ENCODE data around the gene TRPV3.

TRPV3 gene

GRCh38 chr17:3603870-3604259 lies 46.3 kb upstream of the TRPV3 start:
- CTCF ChIA-PET = interaction anchor here (0.6 to 1.7 kb wide), 4 partner anchors 9 to 64 kb away, joined by 3 to 5 read pairs (median 4); partner anchors contain the start of gene TAX1BP3
- POLR2A ChIA-PET = interaction anchor here (3.0 kb wide), 1 partner anchor 32 kb away, joined by 15 read pairs; the partner anchor contains the start of genes CTNS and SHPK
- TF ChIP-seq, protein P1, sequence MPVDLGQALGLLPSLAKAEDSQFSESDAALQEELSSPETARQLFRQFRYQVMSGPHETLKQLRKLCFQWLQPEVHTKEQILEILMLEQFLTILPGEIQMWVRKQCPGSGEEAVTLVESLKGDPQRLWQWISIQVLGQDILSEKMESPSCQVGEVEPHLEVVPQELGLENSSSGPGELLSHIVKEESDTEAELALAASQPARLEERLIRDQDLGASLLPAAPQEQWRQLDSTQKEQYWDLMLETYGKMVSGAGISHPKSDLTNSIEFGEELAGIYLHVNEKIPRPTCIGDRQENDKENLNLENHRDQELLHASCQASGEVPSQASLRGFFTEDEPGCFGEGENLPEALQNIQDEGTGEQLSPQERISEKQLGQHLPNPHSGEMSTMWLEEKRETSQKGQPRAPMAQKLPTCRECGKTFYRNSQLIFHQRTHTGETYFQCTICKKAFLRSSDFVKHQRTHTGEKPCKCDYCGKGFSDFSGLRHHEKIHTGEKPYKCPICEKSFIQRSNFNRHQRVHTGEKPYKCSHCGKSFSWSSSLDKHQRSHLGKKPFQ (tag by site-specific recombination; IDR thresholded peaks at IDR 0.05) = no peak
- TF ChIP-seq HOXD13 (CRISPR knock-in tag; IDR thresholded peaks at IDR 0.05; ENCODE audit: borderline replicate concordance) (no peak), ZNF548 (tag by site-specific recombination; IDR thresholded peaks at IDR 0.05) (no peak), ZNF791 (tag by site-specific recombination; IDR thresholded peaks at IDR 0.05) (no peak), ZNF660 (tag by site-specific recombination; IDR thresholded peaks at IDR 0.05) (no peak), IKZF3 (tag by site-specific recombination; IDR thresholded peaks at IDR 0.05) (no peak), WT1 (tag by site-specific recombination; IDR thresholded peaks at IDR 0.05) (no peak), SCRT1 (tag by site-specific recombination; IDR thresholded peaks at IDR 0.05; ENCODE audit: borderline replicate concordance) (no peak), ZNF202 (tag by site-specific recombination; IDR thresholded peaks at IDR 0.05; ENCODE audit: borderline replicate concordance) (no peak), SP3 (tag by site-specific recombination; IDR thresholded peaks at IDR 0.05) (no peak)

GRCh38 chr17:3603119-3603869 lies 45.7 kb upstream of the TRPV3 start:
- CTCF ChIA-PET = interaction anchor here (0.5 to 1.7 kb wide), 8 partner anchors 10 to 1251 kb away, joined by 3 to 8 read pairs (median 4); partner anchors contain the start of gene TAX1BP3
- Histone ChIP-seq H3K9me3 (ENCODE audit: control insufficient read depth, insufficient read depth, low read depth, low read length) (no peaks in the 10 kb centered on the region), H3K36me3 (ENCODE audit: control insufficient read depth in 2 of 2, insufficient read depth in 1 of 2, low read length in 2 of 2) (peaks cover 17 to 41% of the 10 kb centered on the region in 2 experiments), H3K4me1 (ENCODE audit: control insufficient read depth, insufficient read depth, low read length) (no peaks in the 10 kb centered on the region), H3K4me3 (ENCODE audit: low read depth, low read length) (no peak overlapping the region), H3K27ac (ENCODE audit: extremely low read depth, low read depth, low read length) (no peak overlapping the region)
- TF ChIP-seq ZNF202 (tag by site-specific recombination; IDR thresholded peaks at IDR 0.05; ENCODE audit: borderline replicate concordance) (no peak), IKZF3 (tag by site-specific recombination; IDR thresholded peaks at IDR 0.05) (no peak), ZNF335 (tag by site-specific recombination; conservative IDR thresholded peaks at IDR 0.05) (no peak), HOXA7 (CRISPR knock-in tag; IDR thresholded peaks at IDR 0.05; ENCODE audit: borderline replicate concordance) (no peak), ZNF747 (tag by site-specific recombination; IDR thresholded peaks at IDR 0.05) (no peak), ZSCAN5A (tag by site-specific recombination; IDR thresholded peaks at IDR 0.05) (no peak), GLIS1 (tag by site-specific recombination; IDR thresholded peaks at IDR 0.05) (no peak), ZNF76 (tag by site-specific recombination; IDR thresholded peaks at IDR 0.05; ENCODE audit: borderline replicate concordance, low read depth) (no peak), ZNF629 (tag by site-specific recombination; IDR thresholded peaks at IDR 0.05) (no peak), ZBTB6 (tag by site-specific recombination; IDR thresholded peaks at IDR 0.05) (no peak), MEIS1 (CRISPR knock-in tag; IDR thresholded peaks at IDR 0.05; ENCODE audit: borderline replicate concordance) (no peak), ZFP69B (tag by site-specific recombination; IDR thresholded peaks at IDR 0.05) (no peak)
- TF ChIP-seq, protein P2, sequence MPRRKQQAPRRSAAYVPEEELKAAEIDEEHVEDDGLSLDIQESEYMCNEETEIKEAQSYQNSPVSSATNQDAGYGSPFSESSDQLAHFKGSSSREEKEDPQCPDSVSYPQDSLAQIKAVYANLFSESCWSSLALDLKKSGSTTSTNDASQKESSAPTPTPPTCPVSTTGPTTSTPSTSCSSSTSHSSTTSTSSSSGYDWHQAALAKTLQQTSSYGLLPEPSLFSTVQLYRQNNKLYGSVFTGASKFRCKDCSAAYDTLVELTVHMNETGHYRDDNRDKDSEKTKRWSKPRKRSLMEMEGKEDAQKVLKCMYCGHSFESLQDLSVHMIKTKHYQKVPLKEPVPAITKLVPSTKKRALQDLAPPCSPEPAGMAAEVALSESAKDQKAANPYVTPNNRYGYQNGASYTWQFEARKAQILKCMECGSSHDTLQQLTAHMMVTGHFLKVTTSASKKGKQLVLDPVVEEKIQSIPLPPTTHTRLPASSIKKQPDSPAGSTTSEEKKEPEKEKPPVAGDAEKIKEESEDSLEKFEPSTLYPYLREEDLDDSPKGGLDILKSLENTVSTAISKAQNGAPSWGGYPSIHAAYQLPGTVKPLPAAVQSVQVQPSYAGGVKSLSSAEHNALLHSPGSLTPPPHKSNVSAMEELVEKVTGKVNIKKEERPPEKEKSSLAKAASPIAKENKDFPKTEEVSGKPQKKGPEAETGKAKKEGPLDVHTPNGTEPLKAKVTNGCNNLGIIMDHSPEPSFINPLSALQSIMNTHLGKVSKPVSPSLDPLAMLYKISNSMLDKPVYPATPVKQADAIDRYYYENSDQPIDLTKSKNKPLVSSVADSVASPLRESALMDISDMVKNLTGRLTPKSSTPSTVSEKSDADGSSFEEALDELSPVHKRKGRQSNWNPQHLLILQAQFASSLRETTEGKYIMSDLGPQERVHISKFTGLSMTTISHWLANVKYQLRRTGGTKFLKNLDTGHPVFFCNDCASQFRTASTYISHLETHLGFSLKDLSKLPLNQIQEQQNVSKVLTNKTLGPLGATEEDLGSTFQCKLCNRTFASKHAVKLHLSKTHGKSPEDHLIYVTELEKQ (tag by site-specific recombination; IDR thresholded peaks at IDR 0.05; ENCODE audit: borderline replicate concordance) = no peak
- POLR2A ChIA-PET = interaction anchor here (0.7 to 3.0 kb wide), 3 partner anchors 17 to 346 kb away, joined by 3 to 15 read pairs (median 4); partner anchors contain the start of genes CTNS and SHPK

More at GRCh38 chr17:3603870-3604259, 46.3 kb upstream of the TRPV3 start:
- Histone ChIP-seq H3K9me3 (ENCODE audit: control insufficient read depth, insufficient read depth, low read depth, low read length) (no peaks in the 10 kb centered on the region), H3K4me3 (ENCODE audit: low read depth, low read length) (no peak overlapping the region), H3K36me3 (ENCODE audit: control insufficient read depth in 2 of 2, insufficient read depth in 1 of 2, low read length in 2 of 2) (peaks cover 20 to 46% of the 10 kb centered on the region in 2 experiments), H3K27ac (ENCODE audit: extremely low read depth, low read depth, low read length) (no peak overlapping the region), H3K4me1 (ENCODE audit: control insufficient read depth, insufficient read depth, low read length) (no peaks in the 10 kb centered on the region)

All from HEK293 (cell line).